Prostate gland (tissue), 2 donors: ENCODE results near the gene RDH16.

Source experiments
- CTCF ChIP-seq, 4 experiments: fragments of 200-600 bp in 2 of 4; fragments of 450-650 bp in 2 of 4; sonication (generic) in 2 of 4; IDR thresholded peaks; 1 replicate in 3 of 4; 2 replicates in 1 of 4; pipeline ENCODE4 v1.5.1; 2016 to 2019; ENCODE audit warnings: antibody characterized with exemption in 4 of 4, mild to moderate bottlenecking in 2 of 4, moderate library complexity in 2 of 4
- POLR2A ChIP-seq: fragments of 450-650 bp; IDR thresholded peaks from one replicate; pipeline ENCODE4 v1.6.1; 2016; ENCODE audit warnings: antibody characterized with exemption, mild to moderate bottlenecking

GRCh38 chr12:56958422-56958821 is 1.0 kb upstream of the RDH16 start:
- no peak for TF ChIP-seq POLR2A
- TF ChIP-seq CTCF (IDR thresholded peaks at IDR 0.05), result no peak
